Liver (tissue), 9 donors: Measurements from ENCODE around the gene MCM10. TPM values are rescaled to one million over a fixed set of nuclear protein-coding genes. Genes with fewer than 3 reads are reported as not detected.

ENCODE experiments used
- DNase-seq: peaks from one replicate; pipeline ENCODE4 v3.0.0-alpha.2; 2017; ENCODE audit warnings: low spot score
- H3K27ac ChIP-seq, 2 donors: one replicate each; pipeline ENCODE4 v1.7.0; 2013; ENCODE audit warnings: inconsistent platforms in 2 of 2, low read length in 2 of 2, control low read depth in 1 of 2, low read depth in 1 of 2, mild to moderate bottlenecking in 1 of 2
- H3K27me3 ChIP-seq, 4 donors: one replicate each; pipeline versions ENCODE4 v1.6.1 to v1.7.0; 2013; ENCODE audit warnings: low read length in 3 of 4, inconsistent platforms in 1 of 4, mild to moderate bottlenecking in 1 of 4, moderate library complexity in 1 of 4; ENCODE audit not compliant: control insufficient read depth in 4 of 4, insufficient read depth in 4 of 4
- H3K36me3 ChIP-seq, 4 donors: one replicate each; pipeline versions ENCODE4 v1.6.1 to v1.7.0; 2013; ENCODE audit warnings: low read length in 3 of 4, mild to moderate bottlenecking in 3 of 4, low read depth in 1 of 4, moderate library complexity in 1 of 4; ENCODE audit not compliant: control insufficient read depth in 4 of 4, insufficient read depth in 3 of 4
- H3K4me1 ChIP-seq, 4 donors: one replicate each; pipeline versions ENCODE4 v1.6.1 to v1.7.0; 2013; ENCODE audit warnings: low read length in 3 of 4, mild to moderate bottlenecking in 3 of 4, moderate library complexity in 1 of 4; ENCODE audit not compliant: control insufficient read depth in 4 of 4, insufficient read depth in 4 of 4
- H3K4me3 ChIP-seq, 3 donors: one replicate each; pipeline versions ENCODE4 v1.6.1 to v1.7.0; 2013; ENCODE audit warnings: low read length in 3 of 3, control low read depth in 1 of 3, low read depth in 1 of 3, mild to moderate bottlenecking in 1 of 3
- H3K9ac ChIP-seq, 2 donors: one replicate each; pipeline ENCODE4 v1.7.0; 2013; ENCODE audit warnings: low read length in 2 of 2, mild to moderate bottlenecking in 2 of 2, moderate library complexity in 2 of 2, control low read depth in 1 of 2, low read depth in 1 of 2
- H3K9me3 ChIP-seq, 4 donors: one replicate each; pipeline versions ENCODE4 v1.6.1 to v1.7.0; 2013; ENCODE audit warnings: low read length in 3 of 4; ENCODE audit not compliant: control insufficient read depth in 4 of 4
- CTCF ChIP-seq: fragments of 150-350 bp; IDR thresholded peaks from 2 replicates; pipeline ENCODE4 v1.5.1; 2017; ENCODE audit warnings: improper control_type of control experiment, low read depth, low read length; ENCODE audit not compliant: missing input control
- EGR1 ChIP-seq, 2 donors: IDR thresholded peaks; 2 replicates each; pipeline ENCODE4 v1.6.1; 2016 to 2018; ENCODE audit warnings: antibody characterized with exemption in 2 of 2, low read depth in 2 of 2
- FOXA2 ChIP-seq: IDR thresholded peaks from 2 replicates; pipeline ENCODE4 v1.6.1; 2016; ENCODE audit warnings: antibody characterized with exemption
- GABPA ChIP-seq, 2 donors: IDR thresholded peaks in 1 of 2; conservative IDR thresholded peaks in 1 of 2; 2 replicates each; pipeline ENCODE4 v1.6.1; 2016; ENCODE audit warnings: antibody characterized with exemption in 2 of 2, mild to moderate bottlenecking in 1 of 2, moderate library complexity in 1 of 2
- HNF4A ChIP-seq, 2 donors: conservative IDR thresholded peaks; 2 replicates each; pipeline ENCODE4 v1.6.1; 2016; ENCODE audit warnings: antibody characterized with exemption in 2 of 2, mild to moderate bottlenecking in 2 of 2
- JUND ChIP-seq, 2 donors: IDR thresholded peaks; 2 replicates each; pipeline ENCODE4 v1.6.1; 2016; ENCODE audit warnings: antibody characterized with exemption in 2 of 2
- MAX ChIP-seq: IDR thresholded peaks from 2 replicates; pipeline ENCODE4 v1.6.1; 2016; ENCODE audit warnings: antibody characterized with exemption
- NR2F2 ChIP-seq: IDR thresholded peaks from 2 replicates; pipeline ENCODE4 v1.6.1; 2016; ENCODE audit warnings: antibody characterized with exemption
- RAD21 ChIP-seq, 2 donors: IDR thresholded peaks; 2 replicates each; pipeline ENCODE4 v1.6.1; 2016; ENCODE audit warnings: antibody characterized with exemption in 2 of 2, mild to moderate bottlenecking in 2 of 2
- REST ChIP-seq: IDR thresholded peaks from 2 replicates; pipeline ENCODE4 v1.6.1; 2016; ENCODE audit warnings: antibody characterized with exemption, mild to moderate bottlenecking
- RXRA ChIP-seq, 2 donors: IDR thresholded peaks; 2 replicates each; pipeline ENCODE4 v1.6.1; 2017 to 2018; ENCODE audit warnings: antibody characterized with exemption in 2 of 2, mild to moderate bottlenecking in 1 of 2
- SP1 ChIP-seq: IDR thresholded peaks from 2 replicates; pipeline ENCODE4 v1.6.1; 2018; ENCODE audit warnings: antibody characterized with exemption, mild to moderate bottlenecking
- TAF1 ChIP-seq: conservative IDR thresholded peaks from 2 replicates; pipeline ENCODE4 v1.6.1; 2016; ENCODE audit warnings: antibody characterized with exemption, mild to moderate bottlenecking
- YY1 ChIP-seq: IDR thresholded peaks from 2 replicates; pipeline ENCODE4 v1.6.1; 2016; ENCODE audit warnings: antibody characterized with exemption, mild to moderate bottlenecking
- ZBTB33 ChIP-seq: IDR thresholded peaks from 2 replicates; pipeline ENCODE4 v1.6.1; 2016; ENCODE audit warnings: antibody characterized with exemption
- WGBS: extraction: QIAGEN DNeasy Blood & Tissue Kit; methylation state at CpG from one replicate; pipeline ENCODE4 v1.1.7; 2013; 5-methylcytosine and 5-hydroxymethylcytosine counted together
- polyA plus RNA-seq, 2 donors: library from polyadenylated mRNA; stranded (reverse) in 1 of 2; unstranded in 1 of 2; fragments of 200-250 nt in 1 of 2; fragments of >200 nt in 1 of 2; fragmentation: Nextera tagmentation in 1 of 2; extraction: Ambion mirVana in 1 of 2; gene quantifications; one replicate each; pipeline versions ENCODE4 v1.2.1 to v1.2.3, GENCODE V29; 2013 to 2015
- total RNA-seq, 2 donors: library from RNA; depleted of rRNA; stranded (reverse); fragments of >200 nt; gene quantifications; one replicate each; pipeline ENCODE4 v1.2.3, GENCODE V29; 2014
- TF ChIP-seq, protein P1 (sequence below): IDR thresholded peaks from 2 replicates; pipeline ENCODE4 v1.6.1; 2016; ENCODE audit warnings: antibody characterized with exemption
- donor health status: healthy.
- donor health status: healthy.
- donor health status: healthy.
- donor health status: healthy.
- donor health status: healthy.

The MCM10 gene
- total and polyA plus RNA-seq, 4 donors = under 0.01 to 10.0 (median 0.34) TPM

- TF ChIP-seq MAX (no peak), SP1 (no peak), YY1 (no peak), RAD21 (IDR thresholded peaks at IDR 0.05) (no peak), ZBTB33 (no peak)
Observed at GRCh38 chr10:13163859-13164258, 2.5 kb downstream of the MCM10 start (continued).

GRCh38 chr10:13165177-13165576, 3.8 kb downstream of the MCM10 start:
- Histone ChIP-seq H3K27me3 (no peaks in the 10 kb centered on the region), H3K36me3 (no peaks in the 10 kb centered on the region), H3K9me3 (no peaks in the 10 kb centered on the region), H3K4me1 (peaks cover 0 to 14% (median 12%) of the 10 kb centered on the region in 4 donors), H3K9ac (no peak overlapping the region), H3K4me3 (no peak overlapping the region), H3K27ac (no peak overlapping the region)
- no peak for DNase-seq
- TF ChIP-seq MAX = no peak
- no peak for TF ChIP-seq JUND (IDR thresholded peaks at IDR 0.05)
- TF ChIP-seq GABPA (IDR thresholded peaks at IDR 0.05 in 1 of 2, conservative IDR thresholded peaks at IDR 0.05 in 1 of 2) = no peak
- no peak for TF ChIP-seq FOXA2
- no peak for TF ChIP-seq NR2F2
- no peak for TF ChIP-seq TAF1
- no peak for TF ChIP-seq CTCF
- no peak for TF ChIP-seq HNF4A (conservative IDR thresholded peaks at IDR 0.05)

- H3K9me3 ChIP-seq = no peaks in the 10 kb centered on the region
- H3K36me3 ChIP-seq = no peaks in the 10 kb centered on the region
- TF ChIP-seq YY1 (no peak), SP1 (no peak), ZBTB33 (no peak), NR2F2 (no peak), REST (no peak), MAX (no peak), HNF4A (conservative IDR thresholded peaks at IDR 0.05) (no peak), EGR1 (IDR thresholded peaks at IDR 0.05; ENCODE audit: low read depth in 2 of 2) (no peak), RXRA (IDR thresholded peaks at IDR 0.05) (no peak), JUND (IDR thresholded peaks at IDR 0.05) (no peak), FOXA2 (no peak)
- TF ChIP-seq, protein P1, sequence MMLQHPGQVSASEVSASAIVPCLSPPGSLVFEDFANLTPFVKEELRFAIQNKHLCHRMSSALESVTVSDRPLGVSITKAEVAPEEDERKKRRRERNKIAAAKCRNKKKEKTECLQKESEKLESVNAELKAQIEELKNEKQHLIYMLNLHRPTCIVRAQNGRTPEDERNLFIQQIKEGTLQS = no peak
- no peak overlapping the region for H3K4me3 ChIP-seq
- DNase-seq = no peak
- no peak overlapping the region for H3K9ac ChIP-seq
- no peak overlapping the region for H3K27ac ChIP-seq
- H3K4me1 ChIP-seq = no peaks in the 10 kb centered on the region
- WGBS = 96% methylated on average over 7 of the region's 7 CpGs
- H3K27me3 ChIP-seq = no peaks in the 10 kb centered on the region
Observed at GRCh38 chr10:13167568-13167967, 6.2 kb downstream of the MCM10 start.
